CD4-positive, alpha-beta memory T cell (primary cell): Measurements from ENCODE around the gene CUTC. TPM values are rescaled to one million over a fixed set of nuclear protein-coding genes. Genes with fewer than 3 reads are reported as not detected.
"Not testable (repeated sequence)": the region's sequence is repeated elsewhere in the genome, so short reads cannot be mapped to it uniquely, and the experiment has no call there.

Source experiments
- CTCF ChIA-PET: fragments of 350-600 bp; sonication (Branson Sonifier 250); formaldehyde crosslinking; loops from one replicate; lab custom pipeline; 2021; ENCODE audit warnings: inconsistent platforms; ENCODE audit not compliant: partially characterized antibody; lab: Charles Lee
- POLR2A ChIA-PET: fragments of 350-600 bp; sonication (Branson Sonifier 250); formaldehyde crosslinking; loops from one replicate; lab custom pipeline; 2021; ENCODE audit not compliant: partially characterized antibody; lab: Charles Lee
- DNase-seq, 5 donors: peaks; one replicate each; pipeline versions ENCODE4 v3.0.0 to v3.0.0-alpha.2; 2020 to 2022; ENCODE audit warnings: mixed read lengths in 1 of 5
- H3K27ac ChIP-seq: one replicate; pipeline ENCODE4 v1.7.0; 2013; ENCODE audit warnings: low read depth, low read length
- H3K27me3 ChIP-seq: 2 replicates; pipeline ENCODE4 v1.7.0; 2013; ENCODE audit warnings: mild to moderate bottlenecking, low read length, moderate library complexity; ENCODE audit not compliant: insufficient read depth
- H3K36me3 ChIP-seq: 2 replicates; pipeline ENCODE4 v1.7.0; 2013; ENCODE audit warnings: mild to moderate bottlenecking, low read length, moderate library complexity; ENCODE audit not compliant: insufficient read depth
- H3K4me1 ChIP-seq: 2 replicates; pipeline ENCODE4 v1.7.0; 2013; ENCODE audit warnings: mild to moderate bottlenecking, low read length, moderate library complexity; ENCODE audit not compliant: insufficient read depth
- H3K4me3 ChIP-seq, 2 donors: one replicate each; pipeline ENCODE4 v1.7.0; 2013; ENCODE audit warnings: low read length in 2 of 2, mild to moderate bottlenecking in 1 of 2
- H3K9me3 ChIP-seq, 2 donors: one replicate each; pipeline ENCODE4 v1.7.0; 2013; ENCODE audit warnings: low read length in 2 of 2, control low read depth in 1 of 2; ENCODE audit not compliant: control insufficient read depth in 1 of 2
- H3K27ac Mint-ChIP-seq, 7 donors: one replicate each; pipeline ENCODE4 v1.8.0; 2020 to 2021; ENCODE audit warnings: mixed read lengths in 7 of 7, mild to moderate bottlenecking in 6 of 7, inconsistent platforms in 3 of 7, moderate library complexity in 3 of 7
- H3K27me3 Mint-ChIP-seq, 2 donors: one replicate each; pipeline ENCODE4 v1.8.0; 2020 to 2021; ENCODE audit warnings: mixed read lengths in 2 of 2
- H3K36me3 Mint-ChIP-seq, 2 donors: one replicate each; pipeline ENCODE4 v1.8.0; 2020 to 2021; ENCODE audit warnings: mixed read lengths in 2 of 2, inconsistent platforms in 1 of 2, mild to moderate bottlenecking in 1 of 2
- H3K4me1 Mint-ChIP-seq, 4 donors: one replicate each; pipeline ENCODE4 v1.8.0; 2020 to 2021; ENCODE audit warnings: mixed read lengths in 4 of 4, mild to moderate bottlenecking in 1 of 4
- H3K4me3 Mint-ChIP-seq, 8 donors: one replicate each; pipeline ENCODE4 v1.8.0; 2020 to 2021; ENCODE audit warnings: mixed read lengths in 8 of 8, mild to moderate bottlenecking in 7 of 8, moderate library complexity in 6 of 8, inconsistent platforms in 3 of 8
- H3K9me3 Mint-ChIP-seq, 8 donors: one replicate each; pipeline ENCODE4 v1.8.0; 2020 to 2021; ENCODE audit warnings: mixed read lengths in 8 of 8, mild to moderate bottlenecking in 5 of 8, inconsistent platforms in 3 of 8, moderate library complexity in 1 of 8
- intact Hi-C: fragments of 100-400 bp; cut with micrococcal nuclease; formaldehyde crosslinking; loops from one replicate; pipeline ENCODE4 v1.15.1; 2023
- polyA plus RNA-seq, 2 donors: library from polyadenylated mRNA; unstranded; fragments of 300-500 nt; fragmentation: Illumina TruSeq; gene quantifications; one replicate each; pipeline ENCODE4 v1.2.3, GENCODE V29; 2021
- total RNA-seq, 2 experiments: library from RNA; stranded (reverse); gene quantifications; one replicate each; pipeline ENCODE4 v1.2.3, GENCODE V29; 2021

Gene CUTC
- total and polyA plus RNA-seq, 4 experiments from 2014 or later: 29.8 to 88.8 (median 44.5) TPM

DNA sequence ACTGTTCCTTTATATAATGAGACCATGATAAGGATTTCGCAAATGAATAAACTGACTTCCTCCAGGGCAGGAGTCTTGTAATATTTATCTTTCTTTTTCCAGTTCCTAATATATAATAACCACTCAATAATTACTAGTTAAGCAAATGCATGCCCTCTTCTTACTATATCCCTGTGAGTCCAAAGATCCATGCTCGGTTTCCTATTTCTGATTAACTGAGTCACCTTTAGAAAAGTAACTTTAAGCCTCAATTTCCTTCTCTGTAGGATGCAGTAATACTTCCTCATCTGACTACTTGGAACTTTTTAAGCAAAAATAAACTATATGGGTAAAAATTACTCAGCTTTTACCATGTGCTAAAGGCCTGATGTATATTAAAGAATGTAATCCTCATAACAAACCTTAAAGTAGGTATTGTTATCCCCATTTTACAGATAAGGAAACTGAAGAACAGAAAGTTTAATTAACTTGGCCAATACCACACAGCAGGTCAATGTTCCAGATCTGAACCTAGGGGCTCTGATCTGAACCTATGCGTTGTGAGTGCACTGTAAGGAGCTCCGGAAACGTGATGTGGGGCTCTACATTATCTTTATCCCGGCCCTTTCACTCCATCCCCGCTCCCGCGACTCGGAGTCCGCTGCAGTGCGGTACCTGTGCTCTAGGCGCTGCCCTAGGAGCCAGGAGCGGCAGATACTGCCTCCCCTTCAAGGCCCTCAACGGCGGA is 565 bp upstream of the CUTC start:
- ChIA-PET CTCF (interaction anchor here (1.3 to 3.2 kb wide), 7 partner anchors 10 to 119 kb away, joined by 3 to 8 read pairs (median 5); partner anchors contain the start of gene ENTPD7), POLR2A (interaction anchor here (0.8 to 3.1 kb wide), 10 partner anchors 9 to 797 kb away, joined by 3 to 33 read pairs (median 6); partner anchors contain the start of genes DNMBP, ENTPD7, GOT1 and SLC25A28)
- H3K27ac ChIP-seq: peak overlapping the region; percentile 91
- Mint-ChIP-seq H3K36me3 (peaks cover 37 to 38% of the 10 kb centered on the region in 2 donors), H3K27me3 (no peaks in the 10 kb centered on the region), H3K9me3 (no peaks in the 10 kb centered on the region), H3K4me1 (peaks cover 20 to 52% (median 38%) of the 10 kb centered on the region in 4 donors), H3K27ac (peak overlapping the region; percentile 97 to 100 (median 99)), H3K4me3 (peak overlapping the region; percentile 97 to 100 (median 100))
- DNase-seq: no peak
- H3K36me3 ChIP-seq: peaks cover 8% of the 10 kb centered on the region
- peak overlapping the region; percentile 82 to 98 for H3K4me3 ChIP-seq
- peaks cover 44% of the 10 kb centered on the region for H3K4me1 ChIP-seq
- no peaks in the 10 kb centered on the region for H3K27me3 ChIP-seq
- H3K9me3 ChIP-seq: no peaks in the 10 kb centered on the region
- intact Hi-C loops: loop anchor here (1.0 to 10.0 kb wide), 7 partner anchors 73 to 1597 kb away; partner anchors contain the start of genes DNMBP, ENTPD7, GOT1 and HIF1AN

DNA sequence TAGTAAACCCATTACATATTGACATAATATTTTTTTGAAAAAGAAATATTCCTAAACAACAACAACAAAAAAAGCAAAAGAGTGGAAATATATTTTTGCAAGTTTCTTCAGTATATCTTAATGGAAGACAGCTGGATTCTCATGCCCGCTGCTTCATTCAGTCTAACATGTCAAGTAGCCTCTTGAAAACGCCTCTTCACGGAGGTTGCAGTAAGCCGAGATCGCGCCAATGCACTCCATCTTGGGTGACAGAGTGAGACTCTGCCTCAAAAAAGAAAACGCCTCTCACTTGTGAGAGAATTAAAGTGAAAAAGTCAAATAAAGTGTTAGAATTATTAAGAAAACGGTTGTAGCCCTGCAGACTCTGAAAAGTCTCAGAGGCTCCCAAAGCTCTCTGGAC is 1.3 kb downstream of the CUTC start:
- intact Hi-C loops: loop anchor here (2.0 to 10.0 kb wide), 3 partner anchors 75 to 801 kb away; partner anchors contain the start of genes DNMBP, ENTPD7 and HIF1AN
- Mint-ChIP-seq H3K27me3 (no peaks in the 10 kb centered on the region), H3K27ac (peak overlapping the region in 2 of 7 donors; percentile 70 to 97), H3K4me3 (peak overlapping the region; percentile 58 to 99 (median 74)), H3K9me3 (no peaks in the 10 kb centered on the region), H3K36me3 (peaks cover 33 to 42% of the 10 kb centered on the region in 2 donors), H3K4me1 (peaks cover 27 to 60% (median 41%) of the 10 kb centered on the region in 4 donors)
- Histone ChIP-seq H3K9me3 (no peaks in the 10 kb centered on the region), H3K4me1 (peaks cover 44% of the 10 kb centered on the region), H3K27me3 (no peaks in the 10 kb centered on the region), H3K4me3 (no peak overlapping the region), H3K36me3 (peaks cover 8% of the 10 kb centered on the region), H3K27ac (no peak overlapping the region)
- ChIA-PET POLR2A (interaction anchor here (1.8 to 3.1 kb wide), 2 partner anchors 74 to 276 kb away, joined by 5 to 19 read pairs; partner anchors contain the start of genes DNMBP and ENTPD7), CTCF (interaction anchor here (1.3 to 1.8 kb wide), 4 partner anchors 12 to 74 kb away, joined by 3 to 6 read pairs (median 5); partner anchors contain the start of gene ENTPD7)
- peak in 1 of 5 donors; percentile 26 for DNase-seq

DNA sequence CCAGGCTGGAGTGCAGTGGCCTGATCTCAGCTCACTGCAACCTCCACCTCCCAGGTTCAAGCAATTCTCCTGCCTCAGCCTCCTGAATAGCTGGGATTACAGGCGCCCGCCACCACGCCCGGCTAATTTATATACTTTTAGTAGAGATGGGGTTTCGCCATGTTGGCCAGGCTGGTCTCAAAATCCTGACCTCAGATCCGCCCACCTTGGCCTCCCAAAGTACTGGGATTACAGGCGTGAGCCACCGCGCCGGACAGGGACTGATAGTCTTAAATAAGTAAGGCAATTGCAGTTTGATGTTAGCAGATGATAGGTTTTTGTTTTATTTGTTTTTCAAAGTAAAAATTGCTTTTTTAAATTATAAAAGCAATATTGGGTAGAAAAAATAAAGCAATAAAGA is 2.1 kb downstream of the CUTC start:
- not testable (repeated sequence) for H3K27me3 ChIP-seq, H3K36me3 ChIP-seq, H3K27me3 Mint-ChIP-seq, H3K27ac Mint-ChIP-seq, H3K9me3 ChIP-seq, H3K27ac ChIP-seq, DNase-seq, H3K9me3 Mint-ChIP-seq, H3K4me3 ChIP-seq
- peaks cover 38 to 46% of the 10 kb centered on the region in 2 donors for H3K36me3 Mint-ChIP-seq
- intact Hi-C loops: loop anchor here (5.0 to 10.0 kb wide), 2 partner anchors 273 to 801 kb away; partner anchors contain the start of genes DNMBP and HIF1AN
- H3K4me1 Mint-ChIP-seq: peaks cover 25 to 60% (median 41%) of the 10 kb centered on the region in 4 donors
- ChIA-PET POLR2A (interaction anchor here (3.1 kb wide), 1 partner anchor 75 kb away, joined by 19 read pairs; the partner anchor contains the start of gene ENTPD7), CTCF (interaction anchor here (0.6 kb wide), 1 partner anchor 801 kb away, joined by 3 read pairs; the partner anchor contains the start of gene HIF1AN)
- peak overlapping the region in 1 of 8 donors; percentile 26 for H3K4me3 Mint-ChIP-seq
- H3K4me1 ChIP-seq: peaks cover 44% of the 10 kb centered on the region

DNA sequence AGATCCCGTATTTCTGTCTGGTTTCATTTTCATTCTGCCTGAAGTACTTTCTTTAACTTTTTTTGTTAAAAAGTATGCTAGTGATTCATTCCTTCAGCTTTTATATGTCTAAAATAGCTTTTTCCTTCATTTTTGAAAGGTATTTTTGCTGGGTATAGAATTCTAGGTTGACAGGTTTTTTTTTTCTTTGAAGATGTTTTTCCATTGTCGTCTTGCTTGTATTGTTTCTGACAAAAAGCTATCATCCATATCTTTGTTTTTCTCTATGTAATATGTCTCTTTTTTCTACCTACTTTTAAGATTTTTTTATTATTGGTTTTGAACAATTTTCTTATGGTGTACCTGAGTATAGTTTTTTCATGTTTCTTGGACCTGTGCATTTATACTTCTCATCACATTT is 8.2 kb downstream of the CUTC start:
- H3K27me3 ChIP-seq: no peaks in the 10 kb centered on the region
- Mint-ChIP-seq H3K36me3 (peaks cover 80 to 84% of the 10 kb centered on the region in 2 donors), H3K9me3 (peaks cover 0 to 24% (median 18%) of the 10 kb centered on the region in 8 donors), H3K4me1 (peaks cover 21 to 35% (median 31%) of the 10 kb centered on the region in 4 donors), H3K4me3 (no peak overlapping the region), H3K27me3 (no peaks in the 10 kb centered on the region), H3K27ac (no peak overlapping the region)
- H3K4me3 ChIP-seq: no peak overlapping the region
- intact Hi-C loops: no loop called here
- no peaks in the 10 kb centered on the region for H3K9me3 ChIP-seq
- no peak overlapping the region for H3K27ac ChIP-seq
- CTCF ChIA-PET: no interaction called here
- peak in 1 of 5 donors; percentile 15 for DNase-seq
- POLR2A ChIA-PET: interaction anchor here (2.1 kb wide), 1 partner anchor 8 kb away, joined by 17 read pairs; the partner anchor contains the start of genes COX15 and CUTC
- peaks cover 55% of the 10 kb centered on the region for H3K36me3 ChIP-seq
- H3K4me1 ChIP-seq: peaks cover 11% of the 10 kb centered on the region

DNA sequence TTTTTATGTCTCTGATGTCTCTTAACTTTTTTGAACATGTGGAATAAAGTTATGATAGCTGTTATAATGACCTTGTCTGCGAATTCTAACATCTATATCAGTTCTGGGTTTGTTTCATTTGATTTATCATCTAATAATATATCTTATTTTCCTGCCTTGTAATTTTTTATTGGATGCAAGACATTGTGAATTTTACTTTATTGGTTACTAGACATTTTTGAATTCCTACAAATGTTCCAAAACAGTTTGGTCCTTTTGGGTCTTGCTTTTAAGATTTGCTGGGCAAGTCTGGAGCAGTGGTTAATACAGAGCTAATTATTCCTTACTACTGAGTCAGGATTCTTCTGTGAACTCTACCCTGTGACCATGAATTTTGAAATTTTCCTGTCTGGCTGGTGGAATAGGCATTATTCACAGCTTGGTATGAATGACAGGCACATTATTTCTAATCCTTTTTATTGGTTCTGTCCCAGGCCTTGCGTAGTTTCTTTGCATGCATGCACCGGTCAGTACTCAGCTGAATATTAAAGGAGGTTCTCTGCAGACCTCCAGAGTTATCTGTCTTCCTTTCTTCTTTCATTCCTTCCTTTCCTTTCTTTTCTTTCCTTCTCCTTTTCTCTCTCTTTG is 9.0 kb downstream of the CUTC start:
- no peak overlapping the region for H3K27ac Mint-ChIP-seq
- H3K27me3 ChIP-seq: no peaks in the 10 kb centered on the region
- peaks cover 83 to 84% of the 10 kb centered on the region in 2 donors for H3K36me3 Mint-ChIP-seq
- no peaks in the 10 kb centered on the region for H3K27me3 Mint-ChIP-seq
- H3K9me3 Mint-ChIP-seq: peaks cover 0 to 24% (median 18%) of the 10 kb centered on the region in 8 donors
- no peak for DNase-seq
- H3K4me3 Mint-ChIP-seq: peak overlapping the region in 2 of 8 donors; percentile 35 to 59
- POLR2A ChIA-PET: interaction anchor here (2.1 kb wide), 1 partner anchor 9 kb away, joined by 17 read pairs; the partner anchor contains the start of genes COX15 and CUTC
- H3K36me3 ChIP-seq: peaks cover 55% of the 10 kb centered on the region
- no peaks in the 10 kb centered on the region for H3K9me3 ChIP-seq
- peaks cover 16 to 29% (median 26%) of the 10 kb centered on the region in 4 donors for H3K4me1 Mint-ChIP-seq
- H3K27ac ChIP-seq: no peak overlapping the region
- no peak overlapping the region for H3K4me3 ChIP-seq
- CTCF ChIA-PET: interaction anchor here (1.5 kb wide), 1 partner anchor 9 kb away, joined by 8 read pairs; the partner anchor contains the start of genes COX15 and CUTC
- H3K4me1 ChIP-seq: peaks cover 3% of the 10 kb centered on the region
- intact Hi-C loops: no loop called here

DNA sequence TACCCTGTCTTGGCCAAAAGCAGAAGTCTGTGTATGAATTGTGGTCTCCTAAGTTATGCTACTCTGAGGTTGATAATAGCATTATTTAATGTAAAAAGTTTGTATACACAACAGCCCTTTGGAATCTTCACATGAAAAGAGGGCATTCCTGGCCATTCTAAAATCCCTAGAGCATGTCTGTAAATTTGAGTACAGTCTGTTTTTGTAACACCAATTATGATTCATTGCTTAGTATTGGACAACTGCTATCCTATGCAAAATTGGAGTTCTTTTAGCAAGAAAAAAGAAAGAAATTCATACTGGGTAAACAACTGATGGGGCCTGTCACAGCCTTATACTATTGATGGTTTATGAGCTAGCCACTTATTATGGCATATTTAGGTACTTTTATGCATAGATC is 10.2 kb downstream of the CUTC start:
- H3K9me3 Mint-ChIP-seq: peaks cover 0 to 24% (median 18%) of the 10 kb centered on the region in 8 donors
- CTCF ChIA-PET: no interaction called here
- no peak overlapping the region for H3K27ac Mint-ChIP-seq
- no peaks in the 10 kb centered on the region for H3K27me3 Mint-ChIP-seq
- DNase-seq: no peak
- POLR2A ChIA-PET: no interaction called here
- no peak overlapping the region for H3K4me3 Mint-ChIP-seq
- H3K36me3 ChIP-seq: peaks cover 57% of the 10 kb centered on the region
- intact Hi-C loops: no loop called here
- peaks cover 17 to 27% (median 22%) of the 10 kb centered on the region in 4 donors for H3K4me1 Mint-ChIP-seq
- H3K4me3 ChIP-seq: no peak overlapping the region
- peaks cover 79 to 87% of the 10 kb centered on the region in 2 donors for H3K36me3 Mint-ChIP-seq
- H3K27me3 ChIP-seq: no peaks in the 10 kb centered on the region
- H3K27ac ChIP-seq: no peak overlapping the region
- H3K4me1 ChIP-seq: no peaks in the 10 kb centered on the region
- no peaks in the 10 kb centered on the region for H3K9me3 ChIP-seq
